Cardiac fibroblast (primary cell): Measurements from ENCODE around the gene ARHGAP8.
"Not testable (repeated sequence)": the region's sequence is repeated elsewhere in the genome, so short reads cannot be mapped to it uniquely, and the experiment has no call there.

Experiments
- DNase-seq, 2 donors: peaks; one replicate each; pipeline versions ENCODE4 v3.0.0 to v3.0.0-alpha.2; 2010; ENCODE audit warnings: low read depth in 2 of 2
- H3K4me3 ChIP-seq, 2 donors: replicated peaks in 1 of 2; 1 replicate in 1 of 2; 2 replicates in 1 of 2; pipeline ENCODE4 v1.5.1; 2011; ENCODE audit warnings: low read depth in 2 of 2, low read length in 2 of 2, mild to moderate bottlenecking in 2 of 2, moderate library complexity in 1 of 2
- CTCF ChIP-seq: IDR thresholded peaks from one replicate; pipeline ENCODE4 v1.5.1; 2011; ENCODE audit warnings: low read depth, mild to moderate bottlenecking, low read length, inconsistent platforms

The ARHGAP8 gene

DNA sequence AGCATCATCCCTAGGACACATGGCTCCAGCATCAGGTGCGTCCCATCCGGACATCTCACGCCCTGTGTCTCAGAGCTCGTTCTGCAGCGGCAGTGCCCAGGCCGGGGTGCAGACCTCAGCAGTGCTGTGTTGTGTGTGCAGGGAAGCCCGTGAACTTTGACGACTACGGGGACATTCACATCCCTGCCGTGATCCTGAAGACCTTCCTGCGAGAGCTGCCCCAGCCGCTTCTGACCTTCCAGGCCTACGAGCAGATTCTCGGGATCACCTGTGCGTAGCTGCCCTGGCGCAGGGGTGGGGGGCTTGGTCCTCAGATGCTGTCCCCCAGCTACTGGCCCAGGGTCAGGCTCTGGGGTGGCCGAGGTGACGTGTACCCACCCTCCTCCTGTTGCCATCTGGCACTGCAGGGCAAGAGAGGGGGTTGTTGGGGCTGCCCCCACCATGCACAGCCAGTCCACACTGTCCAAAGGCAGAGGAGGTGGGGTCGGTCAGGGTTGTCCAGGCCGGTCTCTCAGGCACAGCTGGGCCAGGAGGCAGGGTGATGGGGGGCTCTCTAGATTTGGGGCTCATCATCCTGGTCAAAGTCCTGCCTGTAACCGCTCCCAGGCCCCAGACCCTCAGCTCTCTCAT is 96.5 kb downstream of the ARHGAP8 start:
- no peak for DNase-seq
- no peak for TF ChIP-seq CTCF
- H3K4me3 ChIP-seq, result no peak overlapping the region

- TF ChIP-seq CTCF, result no peak
- no peak for DNase-seq
- H3K4me3 ChIP-seq, result no peak overlapping the region
Measured at GRCh38 chr22:44850946-44851345, 98.6 kb downstream of the ARHGAP8 start.

GRCh38 chr22:44854641-44855040 is 102.3 kb downstream of the ARHGAP8 start:
- DNase-seq, H3K4me3 ChIP-seq: not testable (repeated sequence)

GRCh38 chr22:44855855-44856254 is 103.5 kb downstream of the ARHGAP8 start:
- TF ChIP-seq CTCF, result no peak
- DNase-seq, result no peak
- no peak overlapping the region for H3K4me3 ChIP-seq

- DNase-seq, result peak; percentile 3 to 26
- not testable (repeated sequence) for H3K4me3 ChIP-seq
Measured at GRCh38 chr22:44858819-44859218, 106.4 kb downstream of the ARHGAP8 start.

GRCh38 chr22:44859641-44860040 is 107.3 kb downstream of the ARHGAP8 start:
- DNase-seq, result no peak
- no peak overlapping the region for H3K4me3 ChIP-seq
- no peak for TF ChIP-seq CTCF

DNA sequence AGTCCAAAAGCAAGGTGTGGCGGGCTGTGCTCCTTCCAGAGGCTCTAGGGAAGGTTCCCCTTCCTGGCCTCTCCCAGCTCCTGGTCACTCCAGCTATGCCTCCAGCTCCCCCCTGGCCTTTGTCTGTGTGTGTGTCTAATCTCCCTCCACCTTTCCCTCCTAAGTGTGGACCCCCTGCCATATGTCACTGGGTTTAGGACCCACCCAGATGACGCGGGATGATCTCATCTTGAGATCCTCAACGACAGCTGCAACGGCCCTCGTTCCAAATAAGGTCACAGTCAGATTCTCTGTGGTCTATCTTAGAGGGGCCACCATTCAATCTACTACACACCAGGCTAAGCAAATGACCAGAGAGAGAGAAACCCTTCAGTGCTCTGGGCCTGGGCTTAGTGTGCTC is 107.9 kb downstream of the ARHGAP8 start:
- TF ChIP-seq CTCF, result no peak
- DNase-seq, result no peak
- H3K4me3 ChIP-seq, result no peak overlapping the region

- H3K4me3 ChIP-seq, result no peak overlapping the region
- no peak for DNase-seq
- no peak for TF ChIP-seq CTCF
Measured at GRCh38 chr22:44861245-44861644, 108.9 kb downstream of the ARHGAP8 start.
